DOHH2 (cell line): ENCODE results near the gene SERPINB2.

Experiments used
- CTCF ChIP-seq: fragments of 200-600 bp; sonication (generic); IDR thresholded peaks from one replicate; pipeline ENCODE4 v1.5.1; 2014; ENCODE audit warnings: antibody characterized with exemption, mild to moderate bottlenecking, low read depth, low read length; ENCODE audit not compliant: poor library complexity, severe bottlenecking
- EZH2phosphoT487 ChIP-seq: fragments of 200-600 bp; sonication (generic); IDR thresholded peaks from 2 replicates; pipeline ENCODE4 v1.6.1; 2017; ENCODE audit warnings: borderline replicate concordance, mild to moderate bottlenecking, antibody characterized with exemption, low read length, moderate library complexity, mixed read lengths

- TF ChIP-seq CTCF (no peak), EZH2phosphoT487 (no peak)
These were observed 30.3 kb downstream of the SERPINB2 start for GRCh38 chr18:63917817-63918216.
